ENCODE measurements around the gene HTT. TPM values are rescaled to one million over a fixed set of nuclear protein-coding genes. Genes with fewer than 3 reads are reported as not detected.

The HTT gene
- total RNA-seq, 2 experiments from 2014 or later, result 64.8 to 65.8 TPM

DNA sequence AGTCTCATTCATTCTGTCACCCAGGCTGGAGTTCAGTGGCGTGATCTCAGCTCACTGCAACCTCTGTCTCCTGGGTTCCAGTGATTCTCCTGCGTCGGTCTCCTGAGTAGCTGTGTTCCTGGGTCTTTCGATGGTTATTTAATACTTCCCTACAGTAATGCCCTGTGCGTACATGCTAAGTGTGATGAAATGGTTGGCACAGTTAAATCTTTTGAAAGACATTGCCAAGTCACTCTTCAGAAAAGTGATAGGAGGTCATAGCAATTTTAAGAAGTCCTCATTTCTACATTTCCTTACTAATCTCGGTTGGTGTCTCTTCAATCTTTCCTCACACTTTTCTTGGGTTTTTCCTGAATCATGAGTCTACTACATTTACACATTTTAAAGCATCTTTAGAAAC is 14.5 kb upstream of the HTT start:
- Mint-ChIP-seq H3K36me3 (peaks cover 18% of the 10 kb centered on the region), H3K27me3 (peaks cover 3% of the 10 kb centered on the region), H3K27ac (no peak overlapping the region), H3K4me1 (no peaks in the 10 kb centered on the region), H3K4me3 (no peak overlapping the region), H3K9me3 (peaks cover 12% of the 10 kb centered on the region)
- POLR2A ChIA-PET, result interaction anchor here (0.6 to 2.3 kb wide), 3 partner anchors 12 to 96 kb away, joined by 4 to 8 read pairs (median 7); partner anchors contain the start of gene GRK4
- ATAC-seq (ENCODE audit: low read depth), result no peak
- no peak for DNase-seq

DNA sequence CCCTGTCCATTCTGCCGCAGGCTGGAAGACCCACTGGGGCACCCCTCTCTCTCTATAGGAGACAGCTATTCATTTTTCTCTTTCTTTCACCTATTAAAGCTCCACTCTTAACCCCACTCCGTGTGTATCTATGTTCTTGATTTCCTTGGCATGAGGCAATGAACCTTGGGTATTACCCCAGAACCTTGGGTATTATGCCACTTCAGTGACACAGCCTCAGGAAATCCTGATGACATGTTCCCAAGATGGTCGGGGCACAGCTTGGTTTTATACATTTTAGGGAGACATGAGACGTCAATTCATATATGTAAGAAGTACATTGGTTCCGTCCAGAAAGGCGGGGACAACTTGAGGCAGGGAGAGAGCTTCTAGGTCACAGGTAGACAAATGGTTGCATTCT is 13.5 kb upstream of the HTT start:
- peaks cover 13% of the 10 kb centered on the region for H3K36me3 Mint-ChIP-seq
- no peak overlapping the region for H3K4me3 Mint-ChIP-seq
- peaks cover 7% of the 10 kb centered on the region for H3K9me3 Mint-ChIP-seq
- ATAC-seq (ENCODE audit: low read depth) (no peak), DNase-seq (no peak)
- no peaks in the 10 kb centered on the region for H3K4me1 Mint-ChIP-seq
- POLR2A ChIA-PET, result interaction anchor here (2.3 kb wide), 1 partner anchor 11 kb away, joined by 7 read pairs; no protein-coding TSS in a partner anchor
- H3K27me3 Mint-ChIP-seq, result peaks cover 3% of the 10 kb centered on the region
- H3K27ac Mint-ChIP-seq, result no peak overlapping the region

DNA sequence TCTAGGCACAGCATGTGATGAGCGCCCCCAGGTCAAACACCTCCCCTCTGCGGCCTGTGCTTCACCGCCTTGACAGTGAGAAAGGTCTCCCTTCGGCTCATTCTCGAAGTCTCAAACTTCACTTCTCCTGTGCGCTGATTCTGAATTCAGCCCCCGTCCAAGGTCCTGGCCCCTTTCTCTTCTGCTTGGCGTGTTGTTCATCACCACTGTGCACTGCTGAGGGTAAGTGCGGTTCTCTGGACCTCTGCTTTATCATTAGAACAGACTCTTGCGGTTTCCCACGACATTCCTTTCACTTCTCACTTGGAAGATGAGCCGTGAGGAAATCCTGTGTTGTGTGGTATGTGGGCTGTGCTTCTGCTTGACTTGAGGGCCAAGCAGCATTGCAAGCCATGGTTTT is 12.0 kb upstream of the HTT start:
- Mint-ChIP-seq H3K9me3 (peaks cover 2% of the 10 kb centered on the region), H3K36me3 (peaks cover 4% of the 10 kb centered on the region), H3K27me3 (peaks cover 3% of the 10 kb centered on the region), H3K4me3 (no peak overlapping the region), H3K4me1 (no peaks in the 10 kb centered on the region), H3K27ac (no peak overlapping the region)
- POLR2A ChIA-PET, result no interaction called here
- DNase-seq (no peak), ATAC-seq (ENCODE audit: low read depth) (no peak)

GRCh38 chr4:3065551-3065950 is 8.9 kb upstream of the HTT start:
- H3K27ac Mint-ChIP-seq, result no peak overlapping the region
- no peak overlapping the region for H3K4me3 Mint-ChIP-seq
- peaks cover 2% of the 10 kb centered on the region for H3K9me3 Mint-ChIP-seq
- H3K27me3 Mint-ChIP-seq, result no peaks in the 10 kb centered on the region
- no peak for ATAC-seq (ENCODE audit: low read depth)
- POLR2A ChIA-PET, result no interaction called here
- H3K36me3 Mint-ChIP-seq, result no peaks in the 10 kb centered on the region
- H3K4me1 Mint-ChIP-seq, result no peaks in the 10 kb centered on the region
- no peak for DNase-seq

DNA sequence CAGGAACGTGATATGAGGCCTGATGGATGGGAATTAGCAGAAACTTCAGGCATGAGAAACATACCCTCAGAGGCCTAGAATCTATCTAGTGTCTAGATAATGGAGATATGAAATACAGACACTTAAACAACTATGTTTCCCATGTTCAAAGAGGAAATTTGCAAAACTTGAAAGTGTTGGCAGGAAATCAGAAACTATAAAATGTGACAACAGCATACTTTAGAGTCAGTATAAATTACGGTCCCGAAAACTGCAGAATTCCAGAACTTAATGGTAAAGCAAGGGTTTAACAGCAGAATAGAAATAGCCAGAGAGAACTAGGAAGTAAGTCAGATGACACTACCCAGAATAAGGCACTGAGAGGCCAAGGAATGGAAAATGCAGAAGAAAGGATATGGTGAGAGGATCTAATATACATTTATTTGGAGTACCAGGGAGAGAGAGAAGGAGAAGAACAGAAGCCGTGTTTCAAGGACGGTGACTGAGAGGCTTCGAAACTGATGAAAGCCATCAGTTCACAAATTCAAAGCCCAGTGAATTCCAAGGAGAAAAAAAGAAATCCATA is 7.6 kb upstream of the HTT start:
- no peak overlapping the region for H3K4me3 Mint-ChIP-seq
- no peak for ATAC-seq (ENCODE audit: low read depth)
- POLR2A ChIA-PET, result no interaction called here
- DNase-seq, result no peak
- no peaks in the 10 kb centered on the region for H3K36me3 Mint-ChIP-seq
- no peaks in the 10 kb centered on the region for H3K9me3 Mint-ChIP-seq
- no peak overlapping the region for H3K27ac Mint-ChIP-seq
- no peaks in the 10 kb centered on the region for H3K4me1 Mint-ChIP-seq
- no peaks in the 10 kb centered on the region for H3K27me3 Mint-ChIP-seq

GRCh38 chr4:3067473-3068001 is 6.9 kb upstream of the HTT start:
- Mint-ChIP-seq H3K36me3 (no peaks in the 10 kb centered on the region), H3K9me3 (no peaks in the 10 kb centered on the region), H3K27me3 (no peaks in the 10 kb centered on the region), H3K27ac (no peak overlapping the region), H3K4me3 (no peak overlapping the region), H3K4me1 (peaks cover 2% of the 10 kb centered on the region)
- POLR2A ChIA-PET, result no interaction called here
- ATAC-seq (ENCODE audit: low read depth) (no peak), DNase-seq (no peak)

- ATAC-seq (ENCODE audit: low read depth) (no peak), DNase-seq (no peak)
- POLR2A ChIA-PET, result no interaction called here
- no peak overlapping the region for H3K4me3 Mint-ChIP-seq
- H3K9me3 Mint-ChIP-seq, result no peaks in the 10 kb centered on the region
- peaks cover 2% of the 10 kb centered on the region for H3K4me1 Mint-ChIP-seq
- no peaks in the 10 kb centered on the region for H3K27me3 Mint-ChIP-seq
- H3K27ac Mint-ChIP-seq, result no peak overlapping the region
- H3K36me3 Mint-ChIP-seq, result no peaks in the 10 kb centered on the region
These were observed 4.8 kb upstream of the HTT start for GRCh38 chr4:3069661-3070199.

DNA sequence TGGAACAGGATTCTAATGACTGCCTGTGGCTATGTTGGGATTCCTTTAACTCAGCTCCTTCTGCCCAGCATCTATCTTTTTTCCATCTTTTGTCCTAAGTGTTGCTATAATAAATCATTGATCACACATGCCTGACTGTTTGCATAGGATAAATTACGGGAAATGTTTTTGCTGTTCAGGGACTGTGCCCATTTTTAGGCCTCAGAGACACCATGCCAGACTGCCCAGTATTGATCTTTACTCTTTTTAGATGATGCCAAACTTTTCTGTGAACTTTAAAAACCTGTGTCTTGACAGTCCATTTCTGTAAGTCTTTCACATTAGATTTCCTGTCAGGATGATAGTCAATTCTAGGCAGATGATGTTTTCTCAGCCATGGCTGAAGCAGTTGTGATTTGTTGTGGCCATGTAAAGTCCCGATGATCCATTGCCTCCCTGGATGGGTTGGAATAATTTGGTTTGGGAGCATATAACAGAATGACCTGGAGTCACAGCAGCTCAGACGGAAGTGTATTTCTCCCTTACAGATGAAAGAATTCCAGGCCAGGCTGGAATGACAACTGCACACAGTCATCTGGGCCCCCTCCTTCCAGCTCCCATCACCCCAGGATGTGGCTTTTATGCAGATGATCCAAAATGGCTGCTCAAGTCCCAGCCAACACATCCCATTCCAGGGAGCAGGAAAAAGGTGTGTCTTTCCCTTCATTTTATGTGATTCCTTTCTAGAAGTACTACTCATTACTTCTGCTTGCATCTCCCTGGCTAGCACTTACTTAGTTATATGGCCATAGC is 3.6 kb upstream of the HTT start:
- Mint-ChIP-seq H3K9me3 (no peaks in the 10 kb centered on the region), H3K27ac (no peak overlapping the region), H3K36me3 (no peaks in the 10 kb centered on the region), H3K27me3 (no peaks in the 10 kb centered on the region), H3K4me1 (peaks cover 7% of the 10 kb centered on the region), H3K4me3 (no peak overlapping the region)
- DNase-seq (no peak), ATAC-seq (ENCODE audit: low read depth) (no peak)
- POLR2A ChIA-PET, result no interaction called here

GRCh38 chr4:3071811-3072210 is 2.7 kb upstream of the HTT start:
- Mint-ChIP-seq H3K36me3 (no peaks in the 10 kb centered on the region), H3K9me3 (no peaks in the 10 kb centered on the region), H3K4me1 (peaks cover 13% of the 10 kb centered on the region), H3K4me3 (no peak overlapping the region), H3K27me3 (no peaks in the 10 kb centered on the region), H3K27ac (no peak overlapping the region)
- ATAC-seq (ENCODE audit: low read depth) (no peak), DNase-seq (no peak)
- POLR2A ChIA-PET, result interaction anchor here (1.8 kb wide), 1 partner anchor 12 kb away, joined by 7 read pairs; no protein-coding TSS in a partner anchor

GRCh38 chr4:3073158-3074077 is 1.1 kb upstream of the HTT start:
- H3K27ac Mint-ChIP-seq, result no peak overlapping the region
- peak overlapping the region; percentile 16 for H3K4me3 Mint-ChIP-seq
- peaks cover 18% of the 10 kb centered on the region for H3K4me1 Mint-ChIP-seq
- no peaks in the 10 kb centered on the region for H3K9me3 Mint-ChIP-seq
- no peaks in the 10 kb centered on the region for H3K27me3 Mint-ChIP-seq
- H3K36me3 Mint-ChIP-seq, result no peaks in the 10 kb centered on the region
- POLR2A ChIA-PET, result interaction anchor here (0.6 to 2.2 kb wide), 3 partner anchors 14 to 28 kb away, joined by 3 to 7 read pairs (median 7); no protein-coding TSS in a partner anchor
- peak; percentile 65 for ATAC-seq (ENCODE audit: low read depth)
- DNase-seq, result no peak

DNA sequence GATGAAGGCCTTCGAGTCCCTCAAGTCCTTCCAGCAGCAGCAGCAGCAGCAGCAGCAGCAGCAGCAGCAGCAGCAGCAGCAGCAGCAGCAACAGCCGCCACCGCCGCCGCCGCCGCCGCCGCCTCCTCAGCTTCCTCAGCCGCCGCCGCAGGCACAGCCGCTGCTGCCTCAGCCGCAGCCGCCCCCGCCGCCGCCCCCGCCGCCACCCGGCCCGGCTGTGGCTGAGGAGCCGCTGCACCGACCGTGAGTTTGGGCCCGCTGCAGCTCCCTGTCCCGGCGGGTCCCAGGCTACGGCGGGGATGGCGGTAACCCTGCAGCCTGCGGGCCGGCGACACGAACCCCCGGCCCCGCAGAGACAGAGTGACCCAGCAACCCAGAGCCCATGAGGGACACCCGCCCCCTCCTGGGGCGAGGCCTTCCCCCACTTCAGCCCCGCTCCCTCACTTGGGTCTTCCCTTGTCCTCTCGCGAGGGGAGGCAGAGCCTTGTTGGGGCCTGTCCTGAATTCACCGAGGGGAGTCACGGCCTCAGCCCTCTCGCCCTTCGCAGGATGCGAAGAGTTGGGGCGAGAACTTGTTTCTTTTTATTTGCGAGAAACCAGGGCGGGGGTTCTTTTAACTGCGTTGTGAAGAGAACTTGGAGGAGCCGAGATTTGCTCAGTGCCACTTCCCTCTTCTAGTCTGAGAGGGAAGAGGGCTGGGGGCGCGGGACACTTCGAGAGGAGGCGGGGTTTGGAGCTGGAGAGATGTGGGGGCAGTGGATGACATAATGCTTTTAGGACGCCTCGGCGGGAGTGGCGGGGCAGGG is 568 bp downstream of the HTT start:
- Mint-ChIP-seq H3K36me3 (peaks cover 4% of the 10 kb centered on the region), H3K27ac (peak overlapping the region; percentile 87), H3K4me3 (peak overlapping the region; percentile 92), H3K27me3 (no peaks in the 10 kb centered on the region), H3K4me1 (peaks cover 23% of the 10 kb centered on the region), H3K9me3 (no peaks in the 10 kb centered on the region)
- POLR2A ChIA-PET, result interaction anchor here (0.7 kb wide), 1 partner anchor 112 kb away, joined by 3 read pairs; no protein-coding TSS in a partner anchor
- DNase-seq (no peak), ATAC-seq (ENCODE audit: low read depth) (peak; percentile 2)

- DNase-seq (no peak), ATAC-seq (ENCODE audit: low read depth) (no peak)
- Mint-ChIP-seq H3K36me3 (peaks cover 7% of the 10 kb centered on the region), H3K27me3 (no peaks in the 10 kb centered on the region), H3K9me3 (no peaks in the 10 kb centered on the region), H3K4me3 (peak overlapping the region; percentile 90), H3K4me1 (peaks cover 26% of the 10 kb centered on the region), H3K27ac (peak overlapping the region; percentile 87)
- POLR2A ChIA-PET, result no interaction called here
These were observed 1.1 kb downstream of the HTT start for GRCh38 chr4:3075652-3075981.

Measured in activated naive CD8-positive, alpha-beta T cell treated with anti-CD3 and anti-CD28 coated beads, Interleukin-2, amount 10 ng/mL, durations not matched to agents 7 days and 5 days (primary cell).